CD8-positive, alpha-beta memory T cell (primary cell): ENCODE measurements around the gene TEX19. TPM values are rescaled to one million over a fixed set of nuclear protein-coding genes. Genes with fewer than 3 reads are reported as not detected.
"Not testable (repeated sequence)": the region's sequence is repeated elsewhere in the genome, so short reads cannot be mapped to it uniquely, and the experiment has no call there.

Experiments
- CTCF ChIA-PET: fragments of 350-600 bp; sonication (Branson Sonifier 250); formaldehyde crosslinking; loops from one replicate; lab custom pipeline; 2021; ENCODE audit warnings: antibody characterized with exemption; lab: Charles Lee
- POLR2A ChIA-PET: fragments of 350-600 bp; sonication (Branson Sonifier 250); formaldehyde crosslinking; loops from one replicate; lab custom pipeline; 2021; ENCODE audit warnings: antibody characterized with exemption; lab: Charles Lee
- DNase-seq, 5 donors: peaks; one replicate each; pipeline versions ENCODE4 v3.0.0 to v3.0.0-alpha.2; 2020 to 2022; ENCODE audit warnings: mixed read lengths in 1 of 5
- H3K27ac ChIP-seq: one replicate; pipeline ENCODE4 v1.7.0; 2013; ENCODE audit warnings: low read depth, mild to moderate bottlenecking, low read length, moderate library complexity
- H3K27me3 ChIP-seq: 2 replicates; pipeline ENCODE4 v1.7.0; 2013; ENCODE audit warnings: low read length, mild to moderate bottlenecking; ENCODE audit not compliant: insufficient read depth, poor library complexity, severe bottlenecking
- H3K36me3 ChIP-seq: 2 replicates; pipeline ENCODE4 v1.7.0; 2013; ENCODE audit warnings: mild to moderate bottlenecking, low read length, moderate library complexity; ENCODE audit not compliant: insufficient read depth
- H3K4me1 ChIP-seq: 2 replicates; pipeline ENCODE4 v1.7.0; 2013; ENCODE audit warnings: mild to moderate bottlenecking, low read length, moderate library complexity; ENCODE audit not compliant: insufficient read depth
- H3K4me3 ChIP-seq: 2 replicates; pipeline ENCODE4 v1.7.0; 2013; ENCODE audit warnings: mild to moderate bottlenecking, low read length
- H3K9me3 ChIP-seq: 2 replicates; pipeline ENCODE4 v1.7.0; 2013; ENCODE audit warnings: mild to moderate bottlenecking, low read length
- H3K27ac Mint-ChIP-seq, 8 donors: one replicate each; pipeline ENCODE4 v1.8.0; 2020 to 2021; ENCODE audit warnings: mixed read lengths in 8 of 8, mild to moderate bottlenecking in 6 of 8, inconsistent platforms in 3 of 8, moderate library complexity in 3 of 8
- H3K27me3 Mint-ChIP-seq, 2 donors: one replicate each; pipeline ENCODE4 v1.8.0; 2020 to 2021; ENCODE audit warnings: mixed read lengths in 2 of 2, mild to moderate bottlenecking in 1 of 2, moderate library complexity in 1 of 2
- H3K36me3 Mint-ChIP-seq, 3 donors: one replicate each; pipeline ENCODE4 v1.8.0; 2020 to 2021; ENCODE audit warnings: mixed read lengths in 3 of 3, inconsistent platforms in 1 of 3, mild to moderate bottlenecking in 1 of 3
- H3K4me1 Mint-ChIP-seq, 3 donors: one replicate each; pipeline ENCODE4 v1.8.0; 2020 to 2021; ENCODE audit warnings: mixed read lengths in 3 of 3, inconsistent platforms in 1 of 3, mild to moderate bottlenecking in 1 of 3
- H3K4me3 Mint-ChIP-seq, 7 donors: one replicate each; pipeline ENCODE4 v1.8.0; 2020 to 2021; ENCODE audit warnings: mixed read lengths in 7 of 7, mild to moderate bottlenecking in 6 of 7, moderate library complexity in 4 of 7, inconsistent platforms in 2 of 7
- H3K9me3 Mint-ChIP-seq, 5 donors: one replicate each; pipeline ENCODE4 v1.8.0; 2020 to 2022; ENCODE audit warnings: mixed read lengths in 5 of 5, mild to moderate bottlenecking in 3 of 5, moderate library complexity in 2 of 5, inconsistent platforms in 1 of 5
- polyA plus RNA-seq: library from polyadenylated mRNA; unstranded; fragments of 300-500 nt; fragmentation: Illumina TruSeq; gene quantifications from one replicate; pipeline ENCODE4 v1.2.3, GENCODE V29; 2021
- total RNA-seq, 2 experiments: library from RNA; stranded (reverse); gene quantifications; one replicate each; pipeline ENCODE4 v1.2.3, GENCODE V29; 2021

The TEX19 gene
- total and polyA plus RNA-seq, 3 experiments from 2014 or later: not detected

DNA sequence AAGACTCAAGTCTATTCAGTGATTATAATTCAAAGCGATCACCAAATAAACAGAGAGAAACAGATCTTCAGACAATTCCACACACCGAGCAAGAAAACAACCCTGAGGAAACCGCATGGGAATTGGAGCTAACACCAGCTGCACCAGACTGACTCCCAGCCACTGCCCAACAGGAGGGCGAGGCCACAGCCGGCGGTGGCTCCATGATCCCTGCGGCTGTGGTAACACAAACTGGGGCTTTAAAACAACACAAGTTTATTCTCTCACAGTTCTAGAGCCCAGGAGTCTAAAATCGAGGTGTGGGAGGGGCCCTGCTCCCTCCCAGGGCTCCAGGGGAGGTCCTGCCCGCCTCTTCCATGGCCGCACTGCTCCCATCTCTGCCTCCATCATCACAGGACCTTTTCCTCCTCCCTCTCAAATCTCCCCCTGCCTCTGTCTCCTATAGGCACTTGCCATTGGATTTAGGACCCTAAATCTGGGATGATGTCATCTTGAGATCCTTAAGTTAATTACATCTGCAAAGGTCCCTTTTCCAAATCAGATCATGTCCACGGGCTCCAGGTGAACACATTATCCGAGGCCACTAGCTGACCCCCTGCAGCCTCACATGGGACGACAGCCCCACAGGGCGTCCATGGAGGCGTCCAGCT, 49.4 kb downstream of the TEX19 start:
- ChIA-PET CTCF (interaction anchor here (0.6 kb wide), 1 partner anchor 248 kb away, joined by 3 read pairs; no protein-coding TSS in a partner anchor), POLR2A (no interaction called here)
- peaks cover 0 to 3% (median 1%) of the 10 kb centered on the region in 3 donors for H3K4me1 Mint-ChIP-seq
- no peak overlapping the region for H3K27ac Mint-ChIP-seq
- Histone ChIP-seq H3K4me1 (no peaks in the 10 kb centered on the region), H3K27me3 (no peaks in the 10 kb centered on the region), H3K9me3 (no peaks in the 10 kb centered on the region), H3K4me3 (no peak overlapping the region), H3K27ac (no peak overlapping the region), H3K36me3 (peaks cover 4% of the 10 kb centered on the region)
- H3K9me3 Mint-ChIP-seq: no peaks in the 10 kb centered on the region
- peaks cover 0 to 39% (median 7%) of the 10 kb centered on the region in 3 donors for H3K36me3 Mint-ChIP-seq
- H3K27me3 Mint-ChIP-seq: no peaks in the 10 kb centered on the region
- H3K4me3 Mint-ChIP-seq: no peak overlapping the region
- DNase-seq: no peak

DNA sequence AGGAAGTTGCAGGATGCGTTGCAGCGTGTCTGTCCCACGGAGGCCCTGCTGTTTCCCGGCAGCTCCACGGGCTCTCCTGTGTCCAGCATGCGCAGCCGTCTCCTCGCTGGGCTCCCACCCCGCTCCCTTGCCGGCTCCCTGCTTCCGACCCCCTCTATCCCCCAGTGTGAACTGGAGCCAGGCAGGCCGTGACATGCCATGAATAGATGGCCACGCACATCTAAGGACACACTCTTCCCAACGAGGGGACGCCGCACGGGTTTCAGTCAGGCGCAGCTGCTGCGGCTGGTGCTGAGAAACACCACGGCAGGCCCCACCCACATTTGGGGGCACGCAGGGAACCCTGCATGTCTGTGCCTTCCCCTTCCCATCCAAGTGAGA, 49.9 kb downstream of the TEX19 start:
- no peak overlapping the region for H3K27ac ChIP-seq
- no peaks in the 10 kb centered on the region for H3K27me3 ChIP-seq
- H3K9me3 ChIP-seq: no peaks in the 10 kb centered on the region
- peaks cover 0 to 3% (median 1%) of the 10 kb centered on the region in 3 donors for H3K4me1 Mint-ChIP-seq
- no peak overlapping the region for H3K4me3 Mint-ChIP-seq
- H3K36me3 ChIP-seq: peaks cover 4% of the 10 kb centered on the region
- no peak overlapping the region for H3K4me3 ChIP-seq
- CTCF ChIA-PET: no interaction called here
- no peak for DNase-seq
- H3K9me3 Mint-ChIP-seq: no peaks in the 10 kb centered on the region
- no peaks in the 10 kb centered on the region for H3K27me3 Mint-ChIP-seq
- peaks cover under 1% of the 10 kb centered on the region for H3K4me1 ChIP-seq
- peaks cover 0 to 35% (median 7%) of the 10 kb centered on the region in 3 donors for H3K36me3 Mint-ChIP-seq
- POLR2A ChIA-PET: no interaction called here
- no peak overlapping the region for H3K27ac Mint-ChIP-seq

DNA sequence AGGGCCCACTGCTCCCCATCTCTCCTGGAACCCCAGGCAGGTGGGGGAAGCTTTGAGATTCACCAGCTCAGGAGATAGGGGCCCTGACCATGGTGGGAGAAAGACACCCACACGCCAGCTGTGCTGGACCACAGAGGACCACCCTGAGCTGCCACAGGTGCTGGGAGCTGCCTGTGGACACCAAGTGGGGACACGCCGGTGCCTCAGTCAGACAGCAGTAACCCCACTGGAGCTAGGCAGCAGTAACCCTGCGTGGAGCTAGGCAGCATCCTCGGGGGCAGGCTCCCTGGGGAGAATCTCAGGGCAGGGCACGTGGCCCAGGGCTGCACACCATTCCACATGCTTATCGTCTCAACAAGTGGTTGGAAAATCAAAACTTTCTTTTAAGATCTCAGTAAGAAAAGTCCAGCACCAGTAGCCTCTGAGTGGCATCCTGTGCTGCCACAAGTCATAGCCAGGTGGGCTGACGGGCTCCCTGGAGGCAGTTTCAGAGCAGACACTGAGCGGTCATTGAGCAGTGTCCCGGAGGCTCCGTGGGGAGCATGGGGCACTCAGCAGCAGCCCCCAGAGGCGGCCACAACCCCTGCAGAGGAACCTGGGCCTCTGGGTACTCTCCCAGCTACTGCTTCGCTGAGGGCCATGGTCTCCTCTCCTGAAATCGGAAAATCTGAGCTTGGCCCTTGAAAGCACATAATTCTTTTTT, 51.1 kb downstream of the TEX19 start:
- POLR2A ChIA-PET: no interaction called here
- no peak overlapping the region for H3K27ac Mint-ChIP-seq
- Histone ChIP-seq H3K4me3 (no peak overlapping the region), H3K27me3 (no peaks in the 10 kb centered on the region), H3K9me3 (no peaks in the 10 kb centered on the region), H3K27ac (no peak overlapping the region), H3K4me1 (peaks cover 10% of the 10 kb centered on the region), H3K36me3 (no peaks in the 10 kb centered on the region)
- no peaks in the 10 kb centered on the region for H3K27me3 Mint-ChIP-seq
- H3K36me3 Mint-ChIP-seq: peaks cover 0 to 37% (median 9%) of the 10 kb centered on the region in 3 donors
- CTCF ChIA-PET: interaction anchor here (1.1 kb wide), 1 partner anchor 9 kb away, joined by 3 read pairs; the partner anchor contains the start of gene OGFOD3
- H3K9me3 Mint-ChIP-seq: no peaks in the 10 kb centered on the region
- DNase-seq: no peak
- no peak overlapping the region for H3K4me3 Mint-ChIP-seq
- H3K4me1 Mint-ChIP-seq: peaks cover 6 to 13% (median 7%) of the 10 kb centered on the region in 3 donors

DNA sequence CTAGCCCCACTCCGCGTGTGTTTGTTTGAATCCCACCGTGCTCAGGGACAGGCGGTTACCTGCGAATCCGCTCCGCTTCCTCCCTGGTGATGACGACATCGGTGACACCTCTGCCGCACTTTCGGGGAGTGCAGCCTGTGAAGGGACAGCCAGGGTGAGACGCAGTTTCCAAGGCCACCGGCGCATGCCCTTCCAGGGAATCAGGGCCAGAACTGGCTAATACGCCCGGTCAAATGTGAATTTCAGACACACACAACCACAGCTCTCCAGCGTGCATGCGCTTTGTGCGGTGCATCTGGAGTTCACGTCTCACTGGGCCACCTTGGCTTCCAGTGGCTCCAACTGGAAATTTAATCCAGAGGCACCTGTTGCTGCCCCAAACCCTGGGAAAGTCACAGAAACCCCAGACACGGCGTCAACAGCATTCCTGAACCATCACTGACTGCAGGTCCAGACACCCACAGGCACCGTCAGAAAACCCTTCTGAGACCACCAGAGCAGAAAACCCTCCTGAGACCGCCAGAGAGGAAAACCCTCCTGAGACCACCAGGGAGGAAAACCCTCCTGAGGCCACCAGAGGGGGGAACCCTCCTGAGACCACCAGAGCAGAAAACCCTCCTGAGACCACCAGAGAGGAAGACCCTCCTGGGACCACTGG, 52.5 kb downstream of the TEX19 start:
- Mint-ChIP-seq H3K9me3 (no peaks in the 10 kb centered on the region), H3K27ac (no peak overlapping the region), H3K4me1 (peaks cover 6 to 17% (median 9%) of the 10 kb centered on the region in 3 donors), H3K36me3 (peaks cover 0 to 32% (median 8%) of the 10 kb centered on the region in 3 donors), H3K4me3 (no peak overlapping the region), H3K27me3 (no peaks in the 10 kb centered on the region)
- H3K4me1 ChIP-seq: peaks cover 10% of the 10 kb centered on the region
- no peak overlapping the region for H3K4me3 ChIP-seq
- POLR2A ChIA-PET: interaction anchor here (0.6 kb wide), 1 partner anchor 53 kb away, joined by 3 read pairs; no protein-coding TSS in a partner anchor
- H3K27me3 ChIP-seq: no peaks in the 10 kb centered on the region
- CTCF ChIA-PET: interaction anchor here (1.1 kb wide), 1 partner anchor 7 kb away, joined by 3 read pairs; the partner anchor contains the start of gene OGFOD3
- H3K9me3 ChIP-seq: no peaks in the 10 kb centered on the region
- H3K36me3 ChIP-seq: no peaks in the 10 kb centered on the region
- no peak overlapping the region for H3K27ac ChIP-seq
- DNase-seq: no peak

DNA sequence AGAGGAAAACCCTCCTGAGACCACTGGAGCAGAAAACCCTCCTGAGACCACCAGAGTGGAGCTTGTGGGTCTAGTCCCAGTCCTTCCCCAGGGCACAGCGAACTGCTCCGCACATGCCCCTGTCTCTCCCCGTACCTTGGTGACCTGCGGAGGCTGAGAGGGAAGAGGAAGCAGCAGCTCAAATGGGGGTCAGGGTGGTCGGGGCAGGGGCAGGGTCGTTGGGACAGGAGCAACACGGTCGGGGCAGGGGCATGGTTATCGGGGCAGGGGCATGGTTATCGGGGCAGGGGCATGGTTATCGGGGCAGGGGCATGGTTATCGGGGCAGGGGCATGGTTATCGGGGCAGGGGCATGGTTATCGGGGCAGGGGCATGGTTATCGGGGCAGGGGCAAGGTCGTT, 53.0 kb downstream of the TEX19 start:
- H3K27me3 ChIP-seq, H3K27me3 Mint-ChIP-seq, H3K27ac Mint-ChIP-seq, H3K27ac ChIP-seq, H3K4me1 ChIP-seq, H3K9me3 Mint-ChIP-seq, POLR2A ChIA-PET, H3K9me3 ChIP-seq, H3K4me3 ChIP-seq, CTCF ChIA-PET, H3K4me3 Mint-ChIP-seq, DNase-seq, H3K36me3 ChIP-seq: not testable (repeated sequence)
- Mint-ChIP-seq H3K4me1 (peaks cover 6 to 17% (median 9%) of the 10 kb centered on the region in 3 donors), H3K36me3 (peaks cover 0 to 32% (median 8%) of the 10 kb centered on the region in 3 donors)

DNA sequence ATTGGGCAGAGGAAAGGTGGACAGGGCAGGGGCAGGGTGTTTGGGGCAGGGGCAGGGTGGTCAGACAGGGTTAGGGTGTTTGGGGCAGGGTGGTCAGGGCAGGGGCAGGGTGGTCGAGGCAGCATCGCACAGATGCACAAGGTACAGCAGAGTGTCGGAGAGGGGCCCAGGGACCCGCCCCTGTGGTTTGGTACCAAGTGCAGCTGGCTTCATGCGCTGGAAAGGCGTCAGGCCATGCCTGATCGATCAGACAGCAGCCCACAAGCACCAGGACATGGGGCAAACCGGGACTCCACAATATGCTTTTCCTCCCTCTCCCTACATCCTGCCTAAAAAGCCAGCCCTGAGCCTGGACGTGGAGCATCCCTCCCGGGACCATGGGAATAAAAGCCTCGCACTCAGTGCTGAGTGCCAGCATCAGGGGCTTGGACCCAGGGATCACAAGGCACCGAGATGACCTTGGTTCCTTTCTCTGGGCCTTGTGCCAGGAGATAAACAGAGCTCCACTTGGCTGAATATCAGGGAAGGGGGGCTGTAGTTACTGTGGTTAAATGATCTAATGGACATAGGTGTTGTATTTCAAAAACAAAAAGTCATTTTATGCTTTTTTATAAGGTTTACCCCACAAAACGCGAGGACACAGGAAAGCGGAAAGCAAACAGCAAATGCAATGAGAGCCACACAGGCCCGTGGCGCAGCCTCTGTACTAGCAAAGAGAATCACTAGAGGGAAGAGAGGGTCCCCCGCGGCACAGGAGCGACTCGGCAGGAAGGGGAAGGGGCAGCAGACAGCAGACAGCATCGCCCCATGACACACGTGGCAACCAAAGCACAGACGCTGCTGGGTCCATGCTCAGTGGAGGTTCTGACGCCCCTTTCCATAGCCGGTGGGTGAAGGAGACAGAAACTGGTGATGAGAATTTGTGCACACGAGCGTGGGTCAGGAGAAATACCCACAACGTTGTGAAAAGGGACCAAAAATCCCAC, 53.8 kb downstream of the TEX19 start:
- CTCF ChIA-PET: interaction anchor here (1.9 kb wide), 1 partner anchor 60 kb away, joined by 5 read pairs; no protein-coding TSS in a partner anchor
- Histone ChIP-seq H3K36me3 (no peaks in the 10 kb centered on the region), H3K4me3 (no peak overlapping the region), H3K27ac (no peak overlapping the region), H3K4me1 (peaks cover 15% of the 10 kb centered on the region), H3K27me3 (no peaks in the 10 kb centered on the region), H3K9me3 (no peaks in the 10 kb centered on the region)
- Mint-ChIP-seq H3K4me3 (peak overlapping the region in 3 of 7 donors; percentile 35 to 56 (median 51)), H3K27ac (no peak overlapping the region), H3K27me3 (no peaks in the 10 kb centered on the region), H3K36me3 (peaks cover 0 to 25% (median 6%) of the 10 kb centered on the region in 3 donors), H3K9me3 (no peaks in the 10 kb centered on the region), H3K4me1 (peaks cover 10 to 18% (median 13%) of the 10 kb centered on the region in 3 donors)
- POLR2A ChIA-PET: interaction anchor here (0.6 kb wide), 1 partner anchor 10 kb away, joined by 3 read pairs; no protein-coding TSS in a partner anchor
- DNase-seq: no peak
